Cardiac muscle cell (in vitro differentiated cells and primary cell): ENCODE results near the gene COL9A3. TPM values are rescaled to one million over a fixed set of nuclear protein-coding genes. Genes with fewer than 3 reads are reported as not detected.

Experiments
- DNase-seq, 2 donors: peaks; one replicate each; pipeline versions ENCODE4 v3.0.0 to v3.0.0-alpha.2; 2010 to 2017; ENCODE audit warnings: low read depth in 1 of 2, low spot score in 1 of 2
- H3K27ac ChIP-seq: fragments of 200-600 bp; sonication (generic); 2 replicates; pipeline ENCODE4 v1.5.1; 2016
- H3K27me3 ChIP-seq: fragments of 200-600 bp; sonication (generic); 2 replicates; pipeline ENCODE4 v1.6.0; 2016; ENCODE audit warnings: control low read depth
- H3K36me3 ChIP-seq: fragments of 200-600 bp; sonication (generic); 2 replicates; pipeline ENCODE4 v1.5.1; 2016; ENCODE audit warnings: control low read depth
- H3K4me1 ChIP-seq: fragments of 200-600 bp; sonication (generic); 2 replicates; pipeline ENCODE4 v1.8.1; 2017; ENCODE audit warnings: low read depth, mild to moderate bottlenecking, mixed run types
- H3K4me3 ChIP-seq: fragments of 200-600 bp; sonication (generic); 2 replicates; pipeline ENCODE4 v1.5.1; 2016; ENCODE audit warnings: mild to moderate bottlenecking
- H3K9me3 ChIP-seq: fragments of 200-600 bp; sonication (generic); 2 replicates; pipeline ENCODE4 v1.5.1; 2017; ENCODE audit warnings: low read depth, mild to moderate bottlenecking, control low read depth
- CTCF ChIP-seq: IDR thresholded peaks from 2 replicates; pipeline ENCODE4 v1.5.1; 2012; ENCODE audit warnings: low read depth, mild to moderate bottlenecking, low read length
- polyA plus RNA-seq: library from polyadenylated mRNA; unstranded; fragments of >200 nt; fragmentation: Nextera tagmentation; extraction: Ambion mirVana; gene quantifications from 2 replicates; pipeline ENCODE4 v1.2.1, GENCODE V29; 2016
- total RNA-seq: library from RNA; depleted of rRNA; stranded (reverse); fragments of >200 nt; gene quantifications from 2 replicates; pipeline ENCODE4 v1.2.3, GENCODE V29; 2016

COL9A3 gene
- total and polyA plus RNA-seq, 2 experiments from 2014 or later: 6.4 to 10.3 TPM

DNA sequence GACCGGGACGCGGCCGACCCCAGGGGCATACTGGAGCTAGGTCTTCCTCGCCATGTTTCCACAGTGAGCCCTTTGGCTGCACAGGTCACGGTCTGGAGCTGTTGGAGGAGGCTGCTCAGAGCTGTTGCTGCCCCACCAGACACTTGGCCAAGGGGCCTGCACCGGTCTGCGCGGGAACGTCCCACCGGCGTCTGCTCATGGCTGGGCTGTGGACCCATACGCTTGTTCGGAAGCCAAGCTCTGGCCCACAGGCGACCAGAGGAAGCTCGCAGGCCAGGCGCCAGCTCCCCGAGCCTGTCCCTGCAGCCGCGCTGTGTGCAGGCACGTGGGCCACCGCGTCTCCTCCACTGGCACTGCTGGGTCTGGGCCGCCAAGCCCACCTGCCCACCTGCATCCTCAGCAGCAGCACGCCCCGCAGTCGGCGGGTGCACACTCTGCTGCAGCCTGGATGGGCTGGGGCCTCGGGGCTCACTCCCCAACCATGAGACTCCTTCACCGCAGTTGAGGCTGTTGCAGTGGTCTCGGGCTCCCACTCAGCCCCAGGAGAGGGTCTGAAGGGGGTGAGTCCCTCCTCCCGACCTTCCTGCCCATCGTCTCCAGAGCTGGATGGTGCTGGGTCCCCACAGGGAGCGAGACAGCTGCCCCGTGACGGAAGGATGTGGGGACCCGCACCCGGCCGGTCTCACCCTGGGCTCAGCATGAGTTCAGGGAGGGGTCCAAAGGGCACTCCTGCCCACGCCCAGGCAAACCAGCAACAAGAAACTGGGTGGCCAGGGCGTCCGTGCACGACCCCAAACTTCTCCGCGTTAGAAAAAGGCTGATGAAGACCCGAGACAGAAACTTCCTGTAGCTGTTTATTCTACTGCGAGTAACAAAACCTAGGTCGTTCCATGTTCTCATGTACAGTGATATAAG is 60.3 kb downstream of the COL9A3 start:
- Histone ChIP-seq H3K27me3 (no peaks in the 10 kb centered on the region), H3K4me3 (no peak overlapping the region), H3K4me1 (no peaks in the 10 kb centered on the region), H3K36me3 (peaks cover 5% of the 10 kb centered on the region), H3K9me3 (no peaks in the 10 kb centered on the region), H3K27ac (no peak overlapping the region)
- no peak for TF ChIP-seq CTCF
- peak in 1 of 2 donors; percentile 85 for DNase-seq

DNA sequence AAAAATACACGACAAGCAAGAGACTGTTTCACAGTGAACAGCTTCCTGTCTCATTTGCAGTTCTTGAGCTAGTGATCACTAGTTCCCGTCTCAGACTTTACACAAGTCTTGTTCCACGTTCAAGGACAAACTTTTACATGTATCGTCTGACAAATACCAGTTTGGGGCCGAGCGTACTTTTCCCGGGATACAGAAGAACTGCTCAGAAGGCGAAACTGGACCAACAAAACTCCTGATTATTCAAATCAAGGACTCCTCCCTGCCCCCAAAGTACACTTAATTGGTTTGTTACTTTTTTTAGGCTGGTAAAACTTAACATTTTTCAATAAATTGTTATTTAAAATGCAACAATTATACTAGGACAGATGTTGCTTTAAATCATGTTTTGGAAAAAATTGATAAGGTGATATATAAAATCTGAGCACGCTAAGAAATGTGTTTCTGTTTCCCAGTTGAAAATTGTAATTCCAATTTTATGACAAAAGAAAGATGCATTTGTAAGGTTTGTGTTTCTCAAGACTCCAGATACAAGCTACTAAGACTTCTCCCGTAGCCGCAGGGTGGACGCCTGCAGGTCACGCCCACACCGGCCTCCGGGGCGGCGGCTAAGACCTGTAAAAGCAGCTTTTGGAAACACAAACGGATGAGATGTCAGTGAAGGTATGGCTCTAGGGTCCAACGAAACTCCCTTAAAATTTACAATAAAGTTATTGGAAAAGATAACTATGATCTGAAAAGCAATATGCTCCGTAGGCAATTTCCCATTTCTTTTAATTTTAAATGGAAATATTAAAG is 61.6 kb downstream of the COL9A3 start:
- Histone ChIP-seq H3K4me3 (no peak overlapping the region), H3K27me3 (no peaks in the 10 kb centered on the region), H3K4me1 (no peaks in the 10 kb centered on the region), H3K9me3 (no peaks in the 10 kb centered on the region), H3K36me3 (peaks cover 5% of the 10 kb centered on the region), H3K27ac (no peak overlapping the region)
- DNase-seq: no peak
- no peak for TF ChIP-seq CTCF

GRCh38 chr20:62879275-62880146 is 62.7 kb downstream of the COL9A3 start:
- no peaks in the 10 kb centered on the region for H3K9me3 ChIP-seq
- H3K27ac ChIP-seq: no peak overlapping the region
- DNase-seq: no peak
- TF ChIP-seq CTCF: no peak
- H3K36me3 ChIP-seq: peaks cover 5% of the 10 kb centered on the region
- no peak overlapping the region for H3K4me3 ChIP-seq
- no peaks in the 10 kb centered on the region for H3K4me1 ChIP-seq
- no peaks in the 10 kb centered on the region for H3K27me3 ChIP-seq

DNA sequence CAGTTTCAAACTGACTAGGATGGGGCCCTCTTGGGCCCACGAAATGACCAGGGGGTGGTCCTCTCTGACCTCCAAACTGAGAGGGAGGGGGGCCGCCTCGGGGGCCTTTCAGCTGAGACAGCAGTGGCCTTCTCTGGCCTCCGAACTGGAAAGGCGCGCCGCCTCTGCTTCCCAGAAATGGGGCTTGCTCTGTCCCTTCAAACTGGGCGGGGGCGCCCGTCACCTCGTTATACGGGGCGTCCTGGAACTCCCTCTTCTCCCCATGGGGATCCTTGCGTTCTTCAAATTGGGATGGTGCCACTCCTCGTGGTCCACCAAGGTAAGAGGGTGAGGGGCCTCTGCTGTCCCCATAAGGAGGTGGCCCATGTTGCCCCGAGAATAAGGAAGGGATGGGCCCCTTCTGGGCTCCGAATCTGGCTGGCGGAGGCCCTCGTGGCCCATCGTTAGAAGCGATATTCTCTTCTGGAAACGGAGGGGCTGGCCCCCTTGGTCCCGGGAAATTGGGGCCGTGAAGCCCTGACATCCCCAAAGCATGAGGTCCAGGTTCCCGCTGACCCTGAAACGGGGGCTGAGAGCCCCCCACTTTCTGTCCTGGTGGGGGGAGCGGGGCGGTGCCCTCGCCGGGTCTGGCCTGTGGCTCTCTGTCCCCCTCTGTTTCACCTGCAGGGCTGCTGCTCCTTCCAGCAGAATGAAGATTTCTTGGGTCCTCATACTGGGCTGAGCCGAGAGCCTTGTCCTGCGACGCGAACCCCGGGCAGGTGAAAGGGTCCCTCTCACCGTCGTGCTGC is 63.5 kb downstream of the COL9A3 start:
- H3K4me3 ChIP-seq: no peak overlapping the region

More for the DNA sequence above, 63.5 kb downstream of the COL9A3 start:
- no peak for DNase-seq
- Histone ChIP-seq H3K36me3 (peaks cover 5% of the 10 kb centered on the region), H3K9me3 (no peaks in the 10 kb centered on the region), H3K4me1 (no peaks in the 10 kb centered on the region), H3K27ac (no peak overlapping the region), H3K27me3 (no peaks in the 10 kb centered on the region)
- no peak for TF ChIP-seq CTCF
